ENCODE results near the gene BACH2.

GRCh38 chr6:90186637-90187371 lies 109.8 kb downstream of the BACH2 start:
- TF ChIP-seq EP300 (conservative IDR thresholded peaks at IDR 0.05; ENCODE audit: poor library complexity, severe bottlenecking) (no peak), RAD21 (conservative IDR thresholded peaks at IDR 0.05) (no peak), REST (IDR thresholded peaks at IDR 0.05; ENCODE audit: borderline replicate concordance) (no peak), CTCF (IDR thresholded peaks at IDR 0.05; ENCODE audit: poor library complexity, severe bottlenecking) (no peak)
